GM12878 (cell line): Measurements from ENCODE around the gene ZBED2. TPM values are rescaled to one million over a fixed set of nuclear protein-coding genes. Genes with fewer than 3 reads are reported as not detected.

ENCODE experiments used
- FOXK2 ChIP-seq: fragments of 450-650 bp; IDR thresholded peaks from 2 replicates; pipeline ENCODE4 v1.6.1; 2017; ENCODE audit warnings: mild to moderate bottlenecking, moderate library complexity
- IKZF2 ChIP-seq, 2 experiments: fragments of 450-650 bp; IDR thresholded peaks; 2 replicates each; pipeline ENCODE4 v1.6.1; 2017; ENCODE audit warnings: mild to moderate bottlenecking in 2 of 2, moderate library complexity in 2 of 2
- POLR2AphosphoS5 ChIP-seq: IDR thresholded peaks from 2 replicates; pipeline ENCODE4 v1.6.1; 2011; ENCODE audit warnings: mild to moderate bottlenecking, low read length, inconsistent platforms
- REST ChIP-seq: IDR thresholded peaks from 2 replicates; pipeline ENCODE4 v1.6.1; 2012; ENCODE audit warnings: mild to moderate bottlenecking, low read depth, low read length
- YY1 ChIP-seq: IDR thresholded peaks from 2 replicates; pipeline ENCODE4 v1.6.1; 2011; ENCODE audit warnings: low read depth, mild to moderate bottlenecking, low read length
- ZBTB33 ChIP-seq: fragments of 450-650 bp; IDR thresholded peaks from 2 replicates; pipeline ENCODE4 v1.6.1; 2017; ENCODE audit warnings: mild to moderate bottlenecking
- ZBTB40 ChIP-seq: fragments of 450-650 bp; IDR thresholded peaks from 2 replicates; pipeline ENCODE4 v1.6.1; 2016; ENCODE audit warnings: mild to moderate bottlenecking, moderate library complexity, borderline replicate concordance
- polyA plus RNA-seq, 11 experiments: library from polyadenylated mRNA; depleted of rRNA in 4 of 11; unstranded in 6 of 11; stranded (reverse) in 5 of 11; fragments of >200 nt; fragmentation: Nextera tagmentation in 4 of 11; fragmentation: Illumina TruSeq in 1 of 11; extraction: Ambion mirVana in 4 of 11; extraction: Trizol in 1 of 11; gene quantifications; 1 replicate in 1 of 11; 2 replicates in 10 of 11; pipeline versions ENCODE4 v1.2.1 to v1.2.3, GENCODE V29; 2011 to 2016; ENCODE audit warnings: inconsistent platforms in 2 of 11, missing spikeins in 2 of 11, low read depth in 1 of 11
- total RNA-seq, 4 experiments: library from RNA; depleted of rRNA in 3 of 4; stranded (reverse); fragments of >200 nt in 3 of 4; fragmentation: Illumina TruSeq in 1 of 4; extraction: Trizol in 1 of 4; gene quantifications; 2 replicates each; pipeline versions ENCODE4 v1.2.1 to v1.2.3, GENCODE V29; 2013 to 2021

The ZBED2 gene
- total and polyA plus RNA-seq, 10 of the 15 experiments (the other 5 are each of a cell fraction or from before 2014, with no cell fraction given) = 0.02 to 0.24 (median 0.08) TPM; not detected in 3

- TF ChIP-seq ZBTB40 = no peak
- no peak for TF ChIP-seq IKZF2 (IDR thresholded peaks at IDR 0.05)
- no peak for TF ChIP-seq FOXK2
- no peak for TF ChIP-seq ZBTB33
- TF ChIP-seq POLR2AphosphoS5 = no peak
- TF ChIP-seq REST = no peak
- no peak for TF ChIP-seq YY1
These were observed 8.5 kb upstream of the ZBED2 start (continued) for GRCh38 chr3:111603679-111604078.
